Caco-2 (cell line): ENCODE data around the gene PPIH. TPM values are rescaled to one million over a fixed set of nuclear protein-coding genes. Genes with fewer than 3 reads are reported as not detected.
A peak's percentile ranks its signal among the peaks of the same experiment; 100 is the strongest.

Experiments
- BruUV-seq: library from RNA; stranded (reverse); fragments of 400-500 nt; replicated peaks from 2 replicates; lab custom pipeline; 2021; lab: Mats Ljungman, UMichigan
- CTCF ChIA-PET: fragments of 300-600 bp; sonication (Branson Sonifier 250); formaldehyde crosslinking; loops from one replicate; lab custom pipeline; 2022; ENCODE audit warnings: antibody characterized with exemption; lab: Charles Lee
- POLR2A ChIA-PET: fragments of 300-600 bp; sonication (Branson Sonifier 250); formaldehyde crosslinking; loops from one replicate; lab custom pipeline; 2022; ENCODE audit warnings: antibody characterized with exemption; lab: Charles Lee
- DNase-seq, 2 experiments: peaks; one replicate each; pipeline versions ENCODE4 v3.0.0 to v3.0.0-alpha.2; 2020 to 2022
- H3K27me3 ChIP-seq: replicated peaks from 2 replicates; pipeline ENCODE4 v1.6.0; 2011; ENCODE audit warnings: low read length; ENCODE audit not compliant: control insufficient read depth, insufficient read depth
- H3K36me3 ChIP-seq: 2 replicates; pipeline ENCODE4 v1.5.1; 2011; ENCODE audit warnings: low read length; ENCODE audit not compliant: control insufficient read depth, insufficient read depth
- H3K4me1 ChIP-seq: fragments of 250-450 bp; sonication (Bioruptor Pico); 2 replicates; pipeline ENCODE4 v1.5.1; 2020; ENCODE audit warnings: mild to moderate bottlenecking
- H3K4me3 ChIP-seq: 2 replicates; pipeline ENCODE4 v1.5.1; 2011; ENCODE audit warnings: low read depth, mild to moderate bottlenecking, control low read depth, low read length
- H3K9me3 ChIP-seq: fragments of 250-450 bp; sonication (Bioruptor Pico); 2 replicates; pipeline ENCODE4 v1.5.1; 2020; ENCODE audit warnings: mild to moderate bottlenecking, moderate library complexity
- H3K27ac Mint-ChIP-seq: one replicate; pipeline ENCODE4 v1.8.0; 2022; ENCODE audit warnings: mixed read lengths; ENCODE audit not compliant: unreplicated experiment
- H3K27me3 Mint-ChIP-seq: one replicate; pipeline ENCODE4 v1.8.0; 2022; ENCODE audit warnings: mixed read lengths; ENCODE audit not compliant: insufficient read depth, unreplicated experiment
- H3K36me3 Mint-ChIP-seq: one replicate; pipeline ENCODE4 v1.8.0; 2022; ENCODE audit warnings: mild to moderate bottlenecking, mixed read lengths; ENCODE audit not compliant: insufficient read depth, unreplicated experiment
- H3K4me1 Mint-ChIP-seq: one replicate; pipeline ENCODE4 v1.8.0; 2022; ENCODE audit warnings: low read depth, mixed read lengths; ENCODE audit not compliant: unreplicated experiment
- H3K4me3 Mint-ChIP-seq: one replicate; pipeline ENCODE4 v1.8.0; 2022; ENCODE audit warnings: mild to moderate bottlenecking, moderate library complexity, mixed read lengths; ENCODE audit not compliant: unreplicated experiment
- H3K9me3 Mint-ChIP-seq: one replicate; pipeline ENCODE4 v1.8.0; 2022; ENCODE audit warnings: mixed read lengths; ENCODE audit not compliant: unreplicated experiment
- CTCF ChIP-seq, 2 experiments: fragments of 200-600 bp in 1 of 2; IDR thresholded peaks; 1 replicate in 1 of 2; 2 replicates in 1 of 2; pipeline versions ENCODE4 v1.5.1 to v1.8.0; 2011 to 2022; ENCODE audit warnings: antibody characterized with exemption in 1 of 2, control low read depth in 1 of 2, inconsistent platforms in 1 of 2, low read depth in 1 of 2, low read length in 1 of 2, mild to moderate bottlenecking in 1 of 2, moderate library complexity in 1 of 2; ENCODE audit not compliant: insufficient read depth in 1 of 2, severe bottlenecking in 1 of 2, unreplicated experiment in 1 of 2
- intact Hi-C: fragments of 100-400 bp; cut with micrococcal nuclease; formaldehyde crosslinking; loops from one replicate; pipeline ENCODE4 v1.10.0; 2022; ENCODE audit not compliant: unreplicated experiment
- total RNA-seq: library from RNA; stranded (reverse); gene quantifications from 2 replicates; pipeline ENCODE4 v1.2.3, GENCODE V29; 2022

Gene PPIH
- total RNA-seq, 1 experiment from 2014 or later: 54.7 TPM

DNA sequence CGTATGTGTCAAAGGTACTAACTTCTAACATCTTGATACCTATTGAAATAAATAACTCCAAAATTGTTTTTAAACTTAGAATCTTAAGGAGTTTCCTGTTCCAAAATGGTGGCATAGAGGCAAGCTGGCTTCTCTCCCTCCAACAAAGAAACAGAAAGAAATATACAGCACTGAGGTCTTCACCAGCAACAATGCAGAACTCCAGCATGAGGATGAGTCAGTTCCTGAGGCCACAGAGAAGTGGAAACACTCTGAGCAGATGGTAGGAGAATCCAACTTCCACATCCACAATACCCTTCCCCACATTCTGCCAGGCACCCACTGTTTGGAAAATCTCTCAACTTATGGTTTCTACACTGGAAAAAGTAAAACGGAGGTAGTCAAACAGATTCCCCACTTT lies 12.2 kb upstream of the PPIH start:
- H3K27me3 ChIP-seq: no peaks in the 10 kb centered on the region
- peaks cover 13% of the 10 kb centered on the region for H3K9me3 Mint-ChIP-seq
- no TSS peak for BruUV-seq
- no peaks in the 10 kb centered on the region for H3K4me1 ChIP-seq
- H3K36me3 Mint-ChIP-seq: no peaks in the 10 kb centered on the region
- no peak for DNase-seq
- TF ChIP-seq CTCF (IDR thresholded peaks at IDR 0.05; ENCODE audit: insufficient read depth in 1 of 2, low read depth in 1 of 2, low read length in 1 of 2, severe bottlenecking in 1 of 2, unreplicated experiment in 1 of 2): no peak
- no peak overlapping the region for H3K4me3 ChIP-seq
- ChIA-PET POLR2A (interaction anchor here (0.8 kb wide), 1 partner anchor 12 kb away, joined by 3 read pairs; the partner anchor contains the start of gene PPIH), CTCF (no interaction called here)
- H3K36me3 ChIP-seq: no peaks in the 10 kb centered on the region
- intact Hi-C loops: no loop called here
- no peak overlapping the region for H3K27ac Mint-ChIP-seq
- no peaks in the 10 kb centered on the region for H3K4me1 Mint-ChIP-seq
- H3K27me3 Mint-ChIP-seq: peaks cover 5% of the 10 kb centered on the region
- H3K9me3 ChIP-seq: no peaks in the 10 kb centered on the region
- no peak overlapping the region for H3K4me3 Mint-ChIP-seq

DNA sequence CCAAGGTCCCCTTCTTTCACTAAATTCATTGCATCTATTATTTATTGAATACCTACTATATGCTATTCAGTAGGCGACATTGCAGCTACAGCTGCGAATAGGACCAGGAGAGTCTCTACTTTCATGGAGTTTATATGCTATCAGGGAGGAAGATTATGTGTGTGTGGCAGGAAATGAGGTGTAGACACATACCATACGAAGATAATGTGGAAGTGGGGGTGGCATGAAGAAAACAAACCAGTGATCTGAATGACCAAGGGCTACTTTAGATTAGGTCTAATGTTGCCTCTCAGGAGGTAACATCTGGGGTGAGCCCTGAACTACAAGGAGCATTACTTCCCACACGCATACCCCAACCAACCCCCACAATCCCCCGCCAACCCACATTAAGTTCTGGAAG lies 1.0 kb upstream of the PPIH start:
- Mint-ChIP-seq H3K27ac (peak overlapping the region; percentile 93), H3K36me3 (peaks cover 24% of the 10 kb centered on the region), H3K4me1 (peaks cover 6% of the 10 kb centered on the region), H3K4me3 (peak overlapping the region; percentile 99), H3K27me3 (no peaks in the 10 kb centered on the region), H3K9me3 (no peaks in the 10 kb centered on the region)
- H3K27me3 ChIP-seq: no peaks in the 10 kb centered on the region
- CTCF ChIA-PET: no interaction called here
- H3K4me3 ChIP-seq: peak overlapping the region; percentile 88
- DNase-seq: no peak
- POLR2A ChIA-PET: interaction anchor here (0.9 to 1.4 kb wide), 3 partner anchors 13 to 110 kb away, joined by 4 to 17 read pairs (median 6); partner anchors contain the start of genes C1orf50, P3H1 and YBX1
- intact Hi-C loops: no loop called here
- BruUV-seq: no TSS peak
- H3K4me1 ChIP-seq: peaks cover 4% of the 10 kb centered on the region; the same call in 1 of the 2 replicates
- H3K9me3 ChIP-seq: no peaks in the 10 kb centered on the region
- no peak for TF ChIP-seq CTCF (IDR thresholded peaks at IDR 0.05; ENCODE audit: insufficient read depth in 1 of 2, low read depth in 1 of 2, low read length in 1 of 2, severe bottlenecking in 1 of 2, unreplicated experiment in 1 of 2)
- H3K36me3 ChIP-seq: 0 out of 2 replicates have a peak, but pooled peaks cover 1% of the 10 kb centered on the region

- Histone ChIP-seq H3K4me3 (peak overlapping the region; percentile 88), H3K27me3 (no peaks in the 10 kb centered on the region), H3K36me3 (0 out of 2 replicates have a peak, but pooled peaks cover 1% of the 10 kb centered on the region), H3K4me1 (peaks cover 4% of the 10 kb centered on the region; the same call in 1 of the 2 replicates), H3K9me3 (no peaks in the 10 kb centered on the region)
- no TSS peak for BruUV-seq
- Mint-ChIP-seq H3K4me1 (peaks cover 6% of the 10 kb centered on the region), H3K9me3 (no peaks in the 10 kb centered on the region), H3K27ac (peak overlapping the region; percentile 93), H3K4me3 (peak overlapping the region; percentile 99), H3K36me3 (peaks cover 30% of the 10 kb centered on the region), H3K27me3 (no peaks in the 10 kb centered on the region)
- TF ChIP-seq CTCF (IDR thresholded peaks at IDR 0.05; ENCODE audit: insufficient read depth in 1 of 2, low read depth in 1 of 2, low read length in 1 of 2, severe bottlenecking in 1 of 2, unreplicated experiment in 1 of 2): no peak
- ChIA-PET CTCF (interaction anchor here (0.5 to 0.7 kb wide), 2 partner anchors 23 to 72 kb away, joined by 4 to 6 read pairs; partner anchors contain the start of gene YBX1), POLR2A (interaction anchor here (0.6 to 1.4 kb wide), 2 partner anchors 24 to 108 kb away, joined by 3 to 17 read pairs; partner anchors contain the start of genes C1orf50, P3H1 and YBX1)
- no peak for DNase-seq
- intact Hi-C loops: loop anchor here (1.0 kb wide), 1 partner anchor 23 kb away; the partner anchor contains the start of gene YBX1
Measured at GRCh38 chr1:42658877-42659337, 684 bp downstream of the PPIH start.
